HG03103 (cell line): ENCODE data around the gene TMED10.
A peak's percentile ranks its signal among the peaks of the same experiment; 100 is the strongest.
"Not testable (repeated sequence)": the region's sequence is repeated elsewhere in the genome, so short reads cannot be mapped to it uniquely, and the experiment has no call there.

Experiments
- ATAC-seq: cut with Tn5 transposase; IDR thresholded peaks from one replicate; pipeline ENCODE4 v1.9.1; 2021; ENCODE audit warnings: low read depth; ENCODE audit not compliant: unreplicated experiment

Gene TMED10

GRCh38 chr14:75132382-75133086 is 43.9 kb downstream of the TMED10 start:
- ATAC-seq = no peak

- no peak for ATAC-seq
Observed at GRCh38 chr14:75128596-75128990, 47.8 kb downstream of the TMED10 start.

GRCh38 chr14:75127903-75128595 is 48.4 kb downstream of the TMED10 start:
- no peak for ATAC-seq

GRCh38 chr14:75127474-75127820 is 49.0 kb downstream of the TMED10 start:
- not testable (repeated sequence) for ATAC-seq

GRCh38 chr14:75126679-75127473 is 49.5 kb downstream of the TMED10 start, which contains the start of gene NEK9:
Gene NEK9 (minus strand): TSS chr14:75127048. CDS start chr14:75126921, 127 bp downstream.
- ATAC-seq = peak; percentile 76

- no peak for ATAC-seq
Observed at GRCh38 chr14:75126121-75126544, 50.3 kb downstream of the TMED10 start.

GRCh38 chr14:75125617-75126016 is 50.8 kb downstream of the TMED10 start:
- ATAC-seq = no peak

GRCh38 chr14:75123991-75124390 is 52.4 kb downstream of the TMED10 start:
- ATAC-seq = no peak

GRCh38 chr14:75121552-75121951 is 54.9 kb downstream of the TMED10 start:
- no peak for ATAC-seq

GRCh38 chr14:75120541-75121291 is 55.7 kb downstream of the TMED10 start:
- no peak for ATAC-seq

GRCh38 chr14:75119056-75119455 is 57.4 kb downstream of the TMED10 start:
- ATAC-seq = no peak

- ATAC-seq = no peak
Observed at GRCh38 chr14:75113932-75114539, 62.4 kb downstream of the TMED10 start.

GRCh38 chr14:75109877-75110276 is 66.5 kb downstream of the TMED10 start:
- ATAC-seq = no peak

GRCh38 chr14:75107186-75107585 is 69.2 kb downstream of the TMED10 start:
- ATAC-seq = no peak

GRCh38 chr14:75101491-75101890 is 74.9 kb downstream of the TMED10 start:
- no peak for ATAC-seq

- ATAC-seq = no peak
Observed at GRCh38 chr14:75098682-75099081, 77.7 kb downstream of the TMED10 start.

GRCh38 chr14:75098212-75098611 is 78.2 kb downstream of the TMED10 start:
- ATAC-seq = no peak

- no peak for ATAC-seq
Observed at GRCh38 chr14:75096959-75097358, 79.5 kb downstream of the TMED10 start.

- ATAC-seq = no peak
Observed at GRCh38 chr14:75095690-75096089, 80.7 kb downstream of the TMED10 start.

- no peak for ATAC-seq
Observed at GRCh38 chr14:75094896-75095295, 81.5 kb downstream of the TMED10 start.
